Measurements from ENCODE around the gene ADCY1.

ADCY1 gene

GRCh38 chr7:45626441-45627430 lies 52.6 kb downstream of the ADCY1 start:
- no peak for DNase-seq

GRCh38 chr7:45627691-45628456 lies 53.7 kb downstream of the ADCY1 start:
- DNase-seq: no peak

GRCh38 chr7:45631569-45631968 lies 57.4 kb downstream of the ADCY1 start:
- no peak for DNase-seq

DNA sequence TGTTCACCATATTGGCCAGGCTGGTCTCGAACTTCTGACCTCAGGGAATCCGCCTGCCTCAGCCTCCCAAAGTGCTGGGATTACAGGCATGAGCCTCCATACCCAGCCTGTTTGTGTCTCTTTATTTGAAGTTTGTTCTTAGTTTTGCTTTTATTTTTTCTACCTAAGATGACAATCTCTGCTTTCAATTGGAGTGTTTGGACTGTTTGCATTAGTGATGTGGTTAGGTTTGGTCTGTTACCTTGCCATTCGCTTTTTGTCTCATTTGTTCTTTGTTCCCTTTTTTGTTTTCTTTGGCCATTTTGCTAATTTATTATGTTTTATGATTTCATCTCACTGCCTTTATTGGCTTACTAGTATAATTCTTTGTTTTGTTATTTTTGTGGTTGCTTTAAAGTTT lies 62.6 kb downstream of the ADCY1 start:
- DNase-seq: no peak

DNA sequence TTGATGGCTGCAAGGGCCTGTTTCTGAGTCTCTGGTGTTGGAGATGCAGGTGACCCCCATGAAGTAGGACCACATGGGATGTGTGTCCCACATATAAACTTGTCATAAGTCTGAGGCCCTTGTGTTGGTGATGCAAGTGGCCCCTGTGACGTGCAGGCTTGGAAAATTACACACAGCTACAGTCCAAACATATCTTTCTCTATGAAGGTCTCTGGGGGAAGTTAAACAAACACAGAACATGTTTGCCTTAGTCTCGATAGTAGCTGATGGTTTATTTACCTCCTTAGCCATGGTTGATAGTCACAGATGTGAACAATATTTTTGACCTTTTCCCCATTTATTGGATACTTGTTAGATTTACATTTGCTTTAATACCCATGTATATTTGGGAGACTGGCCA lies 64.7 kb downstream of the ADCY1 start:
- no peak for DNase-seq

DNA sequence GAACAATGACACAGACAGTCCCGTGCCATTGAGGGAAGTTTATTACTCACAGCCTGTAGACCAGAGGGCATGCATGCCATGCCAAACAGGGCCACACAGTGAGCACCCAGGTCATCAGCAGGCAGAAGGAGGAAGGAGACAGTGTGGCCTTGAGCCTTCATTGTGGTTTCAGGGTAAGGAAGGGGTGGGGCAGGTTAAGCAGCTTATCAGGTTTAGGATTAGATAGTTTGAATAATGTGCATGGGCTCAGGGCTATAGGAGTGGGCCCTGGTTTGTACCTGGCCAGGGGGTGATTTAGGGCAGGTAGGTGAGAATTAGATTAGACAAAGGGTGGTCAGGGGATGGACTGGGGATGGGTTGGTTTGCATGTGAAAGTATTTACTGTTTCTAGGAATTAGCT lies 67.9 kb downstream of the ADCY1 start:
- no peak for DNase-seq

DNA sequence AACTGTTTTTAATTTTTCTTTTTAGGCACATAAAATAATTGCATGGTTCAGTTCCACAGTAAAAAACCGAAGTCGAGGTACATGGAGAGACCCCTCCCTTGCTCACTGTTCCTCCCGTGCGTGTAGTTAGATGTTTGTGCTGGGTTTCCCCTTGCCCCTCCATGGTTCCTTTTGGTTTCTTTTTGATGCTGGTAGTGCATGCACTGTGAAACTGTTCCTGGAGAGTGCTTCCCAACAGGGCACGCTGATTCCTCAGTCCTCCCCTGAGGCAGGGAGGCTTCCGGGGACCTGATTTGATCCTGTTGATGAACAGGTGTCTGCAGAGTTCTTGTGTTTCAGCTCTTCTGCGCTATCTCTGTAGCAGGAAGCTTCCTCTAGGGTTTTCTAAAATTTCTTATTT lies 69.5 kb downstream of the ADCY1 start:
- no peak for DNase-seq

GRCh38 chr7:45644237-45644636 lies 70.1 kb downstream of the ADCY1 start:
- no peak for DNase-seq

- no peak for DNase-seq
Observed at GRCh38 chr7:45645141-45645969, 71.2 kb downstream of the ADCY1 start.

DNA sequence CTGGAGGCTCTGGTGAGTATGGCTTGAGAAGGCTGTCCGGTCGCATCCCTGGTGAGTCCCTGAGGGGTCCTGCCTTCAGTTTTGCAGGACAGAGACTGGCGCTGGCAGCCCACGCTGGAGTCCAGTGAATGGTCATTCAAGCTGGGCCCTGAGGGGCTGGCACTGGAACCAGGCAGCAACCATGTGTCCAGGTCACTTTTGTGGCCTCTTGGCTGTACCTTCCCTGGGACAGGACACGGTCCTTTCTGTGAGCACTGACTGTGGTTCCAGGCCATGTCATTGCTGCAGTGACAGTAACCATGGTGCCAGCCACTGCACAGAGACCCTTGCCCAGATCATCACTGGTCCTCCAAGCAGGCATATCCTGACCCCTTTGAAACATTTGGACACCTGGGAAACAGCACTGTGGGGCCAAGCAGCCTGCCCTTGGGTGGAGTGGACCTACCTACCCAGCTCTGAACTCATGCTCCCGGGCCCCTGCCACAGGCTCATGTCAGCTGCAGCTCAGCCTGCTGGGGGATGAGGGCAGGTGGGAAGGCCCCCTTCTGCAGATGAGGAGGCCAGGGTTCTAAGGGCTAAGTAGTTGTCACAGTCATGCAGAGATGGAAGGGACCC lies 72.1 kb downstream of the ADCY1 start:
- no peak for DNase-seq

DNA sequence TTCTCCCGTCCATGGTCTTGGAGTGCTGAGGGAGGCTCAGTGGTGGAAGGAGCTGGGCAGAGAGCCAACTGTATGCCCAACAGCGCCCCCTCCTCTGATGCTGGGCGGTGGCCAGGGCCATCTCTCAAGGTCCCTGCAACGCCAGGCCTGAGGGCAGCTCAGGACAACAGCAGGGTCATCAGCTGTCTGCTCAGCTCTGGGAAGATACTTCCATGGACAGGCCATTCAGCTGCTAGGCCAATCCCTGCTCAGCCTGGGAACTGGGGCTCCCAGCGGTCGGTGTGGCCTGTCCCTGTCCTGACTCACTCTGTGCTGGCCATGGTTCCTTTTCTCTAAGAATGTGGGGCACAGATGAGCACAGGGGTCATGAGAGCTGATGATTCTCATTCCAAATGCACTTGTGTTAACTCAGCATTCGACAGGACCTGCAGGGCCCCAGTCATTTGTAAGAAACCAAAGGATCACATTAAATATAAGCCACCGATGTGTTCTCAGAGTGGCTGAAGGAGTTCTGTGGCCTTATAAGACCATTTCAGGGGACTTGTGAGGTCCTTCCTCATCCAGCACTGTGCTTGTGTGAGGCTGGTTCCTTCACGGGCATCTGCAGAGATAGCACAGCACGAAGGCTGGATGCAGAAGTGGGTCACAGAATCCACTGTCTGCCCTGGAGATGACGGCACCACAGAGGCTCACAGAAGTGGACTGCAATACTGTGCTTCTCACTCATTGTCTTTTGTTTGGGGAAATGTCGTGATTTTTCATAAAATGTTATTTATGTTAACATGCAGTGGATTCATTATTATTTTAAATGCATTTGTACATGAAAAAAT lies 73.0 kb downstream of the ADCY1 start:
- DNase-seq: no peak

GRCh38 chr7:45647967-45648670 lies 74.0 kb downstream of the ADCY1 start:
- DNase-seq: no peak

GRCh38 chr7:45648671-45648995 lies 74.5 kb downstream of the ADCY1 start:
- no peak for DNase-seq

DNA sequence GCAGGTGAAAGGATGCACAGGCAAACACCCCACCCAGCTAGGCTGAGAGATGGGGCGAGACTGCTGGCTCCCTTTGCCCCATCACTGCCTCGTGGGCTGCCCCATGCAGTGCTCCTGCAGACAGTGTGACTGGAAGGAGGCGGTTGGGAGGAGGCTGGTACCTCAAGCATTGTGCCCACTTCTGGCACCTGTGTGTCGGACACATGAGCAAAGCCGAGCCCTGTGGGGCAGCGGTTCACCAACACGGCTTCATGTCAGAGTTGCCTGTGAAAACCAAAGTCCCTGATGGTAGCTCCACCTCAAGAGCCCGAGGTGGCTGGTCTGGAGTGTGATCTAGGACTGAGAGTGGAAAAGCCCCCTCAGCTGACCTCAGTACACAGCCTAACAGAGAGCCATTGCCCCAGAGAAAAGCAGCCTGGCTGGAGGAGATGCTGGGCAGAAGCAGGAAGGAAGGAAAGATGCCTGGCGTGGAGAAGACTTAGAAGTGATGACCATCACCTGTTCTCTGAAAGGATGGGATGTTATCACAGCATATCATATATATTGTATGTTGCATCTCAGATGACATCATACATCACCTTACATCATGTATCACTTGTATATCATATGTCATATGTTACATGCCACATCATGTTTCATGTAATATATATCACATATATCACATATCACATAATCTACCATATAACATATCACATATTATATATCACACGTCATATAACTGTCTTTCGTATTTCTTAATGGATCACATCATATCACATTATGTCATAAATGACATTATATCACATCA lies 75.6 kb downstream of the ADCY1 start:
- DNase-seq: no peak

DNA sequence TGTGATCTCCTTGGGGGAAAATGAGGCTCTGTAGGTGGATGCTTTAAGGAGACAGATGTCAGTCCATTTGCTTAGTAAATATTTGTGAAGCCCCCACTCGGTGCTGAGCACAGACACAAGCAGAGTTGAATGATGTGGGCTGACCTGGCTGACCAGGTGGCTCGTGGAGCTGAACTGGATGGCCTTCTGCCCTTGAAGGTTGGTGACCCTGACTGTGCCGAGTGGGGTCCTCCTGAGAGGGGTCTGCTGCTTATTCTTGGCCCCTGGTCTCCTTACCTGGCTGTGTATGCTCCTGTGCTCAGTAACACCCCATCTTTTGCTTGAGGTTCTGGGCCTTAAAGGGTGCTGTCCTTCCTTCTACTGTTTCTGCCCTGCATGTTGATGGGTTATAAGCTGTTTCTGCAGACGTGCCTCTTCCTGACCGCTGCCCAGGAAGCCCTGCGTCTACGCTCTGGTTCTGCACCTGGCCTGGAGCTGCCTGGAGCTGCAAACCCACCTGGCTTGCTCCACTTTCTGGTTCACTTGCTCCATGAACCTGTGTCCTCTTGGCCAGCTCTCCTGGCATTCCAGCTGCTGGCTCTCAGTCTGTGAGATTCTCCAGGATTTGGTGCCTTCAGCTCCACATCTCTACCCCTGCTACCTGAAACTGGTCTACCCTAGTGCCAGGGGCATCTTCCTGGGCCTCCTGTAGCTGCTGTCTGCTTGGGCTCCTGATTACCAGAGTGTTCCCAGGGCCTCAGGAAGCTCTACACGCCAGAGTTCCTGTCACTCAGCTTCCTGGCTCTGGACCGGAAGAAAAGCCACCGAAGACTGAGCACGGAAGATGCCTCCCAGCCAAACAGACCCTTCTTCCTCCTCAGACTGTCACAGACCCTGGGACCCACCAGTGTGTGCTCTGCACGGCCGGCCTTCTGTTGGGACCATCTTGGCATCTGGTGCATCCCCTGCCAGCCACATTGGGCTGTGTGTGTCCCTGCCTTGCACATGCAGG lies 76.5 kb downstream of the ADCY1 start:
- DNase-seq: no peak

- DNase-seq: no peak
Observed at GRCh38 chr7:45651540-45651939, 77.4 kb downstream of the ADCY1 start.

DNA sequence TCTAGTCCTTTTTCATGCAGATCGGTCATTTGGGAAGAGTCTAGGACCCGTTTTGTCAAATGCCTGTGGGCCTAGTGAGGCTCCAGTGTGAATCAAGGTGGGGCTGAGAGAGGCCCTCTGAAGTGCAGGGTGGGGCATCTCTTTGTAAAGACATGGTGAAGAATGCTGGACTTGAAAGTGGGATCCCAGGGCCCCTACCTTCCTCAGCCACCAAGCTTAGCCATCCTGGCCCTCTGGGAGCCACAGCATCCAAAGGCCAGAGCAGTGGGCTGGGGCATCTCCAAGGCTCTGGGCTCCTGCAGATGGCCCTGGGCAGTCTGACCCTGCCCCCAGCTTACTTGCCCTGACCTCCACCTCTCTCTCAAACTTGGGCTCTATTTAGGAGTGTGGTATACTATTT lies 78.5 kb downstream of the ADCY1 start:
- DNase-seq: no peak

DNA sequence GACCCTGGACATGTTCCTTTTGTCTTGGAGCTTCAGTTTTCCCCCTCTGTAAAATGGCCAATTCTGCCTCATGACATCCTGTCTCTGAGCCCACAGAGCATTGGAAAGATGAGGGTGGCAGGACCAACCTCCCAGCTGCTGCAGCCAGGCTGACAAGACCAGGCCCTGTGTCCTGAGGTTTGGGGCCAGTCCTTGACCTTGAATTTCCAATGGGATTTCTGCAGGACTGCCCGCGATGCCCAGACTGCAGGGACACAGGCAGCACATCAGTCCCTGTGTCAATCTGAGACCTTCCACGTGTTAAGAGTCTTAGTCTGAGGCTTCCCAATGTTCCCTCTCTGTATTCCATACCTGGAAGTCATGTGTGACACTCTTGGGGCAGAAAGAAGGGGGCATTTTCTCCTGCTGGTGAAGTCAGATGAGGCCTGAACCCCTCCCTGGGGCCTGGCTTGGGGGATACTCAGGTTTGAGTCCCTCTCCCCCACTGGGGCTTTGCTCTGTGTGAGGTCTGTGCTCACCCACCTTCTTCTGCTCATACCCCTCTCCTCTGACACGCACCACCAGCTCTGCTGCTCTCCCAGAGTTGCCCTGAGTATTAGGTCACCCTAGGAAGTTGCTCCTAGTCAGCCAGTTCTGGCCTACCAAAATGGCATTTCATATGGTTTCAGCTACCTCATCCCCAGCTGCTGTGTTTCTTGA lies 79.2 kb downstream of the ADCY1 start:
- DNase-seq: no peak
